Urothelium cell line (cell line): Measurements from ENCODE around the gene BEX3.
"Not testable (repeated sequence)": the region's sequence is repeated elsewhere in the genome, so short reads cannot be mapped to it uniquely, and the experiment has no call there.

ENCODE experiments used
- DNase-seq: peaks from one replicate; pipeline ENCODE4 v3.0.0; 2011; ENCODE audit warnings: low spot score, mixed read lengths
- FAIRE-seq: peaks from 2 replicates; lab custom pipeline; 2011; peaks lifted over from hg19 to GRCh38; lab: Jason Lieb, UNC

BEX3 gene

GRCh38 chrX:103376118-103376978 lies at the start of gene BEX3:
Gene BEX3 (plus strand): TSS chrX:103376538. CDS start chrX:103377522, 984 bp downstream.
- FAIRE-seq, result no peak
- peak; percentile 31 for DNase-seq

- no peak for FAIRE-seq
- no peak for DNase-seq
Observed at GRCh38 chrX:103329991-103330390, 46.3 kb upstream of the BEX3 start, which contains the start of gene TCEAL7. Gene TCEAL7 (plus strand): TSS chrX:103330239. CDS start chrX:103331404, 1,165 bp downstream.

GRCh38 chrX:103330681-103331288 lies 45.6 kb upstream of the BEX3 start:
- DNase-seq, result no peak
- FAIRE-seq, result no peak

GRCh38 chrX:103338663-103339062 lies 37.7 kb upstream of the BEX3 start:
- DNase-seq, result no peak

GRCh38 chrX:103343105-103343504 lies 33.2 kb upstream of the BEX3 start:
- no peak for FAIRE-seq
- peak; percentile 4 for DNase-seq

More at GRCh38 chrX:103338663-103339062, 37.7 kb upstream of the BEX3 start:
- FAIRE-seq, result no peak

- DNase-seq (no peak), FAIRE-seq (no peak)
Observed at GRCh38 chrX:103344606-103345005, 31.7 kb upstream of the BEX3 start.

- DNase-seq (no peak), FAIRE-seq (no peak)
Observed at GRCh38 chrX:103347682-103348397, 28.5 kb upstream of the BEX3 start.

- FAIRE-seq, result no peak
Observed at GRCh38 chrX:103356130-103356798, 20.1 kb upstream of the BEX3 start, which contains the start of gene TCEAL9. Gene TCEAL9 (plus strand): TSS chrX:103356506. CDS start chrX:103357685, 1,179 bp downstream.

GRCh38 chrX:103356858-103357257 lies 19.5 kb upstream of the BEX3 start:
- FAIRE-seq (no peak), DNase-seq (no peak)

More at GRCh38 chrX:103356130-103356798, 20.1 kb upstream of the BEX3 start, which contains the start of gene TCEAL9:
- DNase-seq, result peak; percentile 32

GRCh38 chrX:103357871-103358270 lies 18.5 kb upstream of the BEX3 start:
- DNase-seq (no peak), FAIRE-seq (no peak)

- DNase-seq, FAIRE-seq: not testable (repeated sequence)
Observed at GRCh38 chrX:103359605-103360004, 16.7 kb upstream of the BEX3 start.

- FAIRE-seq, result no peak
- no peak for DNase-seq
Observed at GRCh38 chrX:103360092-103360491, 16.2 kb upstream of the BEX3 start.

- FAIRE-seq, result no peak
- DNase-seq, result no peak
Observed at GRCh38 chrX:103360916-103361315, 15.4 kb upstream of the BEX3 start.

- no peak for DNase-seq
- FAIRE-seq, result no peak
Observed at GRCh38 chrX:103361798-103362197, 14.5 kb upstream of the BEX3 start.

GRCh38 chrX:103362474-103362873 lies 13.9 kb upstream of the BEX3 start:
- peak; percentile 14 for DNase-seq
- FAIRE-seq, result no peak

- FAIRE-seq, result no peak
Observed at GRCh38 chrX:103363046-103363445, 13.3 kb upstream of the BEX3 start.

GRCh38 chrX:103367502-103367901 lies 8.8 kb upstream of the BEX3 start:
- FAIRE-seq, result no peak
- DNase-seq, result no peak

More at GRCh38 chrX:103363046-103363445, 13.3 kb upstream of the BEX3 start:
- DNase-seq, result no peak

GRCh38 chrX:103369479-103369878 lies 6.9 kb upstream of the BEX3 start:
- DNase-seq (no peak), FAIRE-seq (no peak)

GRCh38 chrX:103372886-103373285 lies 3.5 kb upstream of the BEX3 start:
- no peak for FAIRE-seq
- DNase-seq, result no peak

GRCh38 chrX:103373581-103373980 lies 2.8 kb upstream of the BEX3 start:
- FAIRE-seq, result no peak
- DNase-seq, result no peak

- peak; percentile 5 for DNase-seq
Observed at GRCh38 chrX:103376979-103377324, 614 bp downstream of the BEX3 start.

More at GRCh38 chrX:103376979-103377324, 614 bp downstream of the BEX3 start:
- FAIRE-seq, result no peak
